VCaP (cell line): ENCODE data around the gene ANKRD22.

Experiments
- H3K27ac ChIP-seq: fragments of 450-650 bp; 2 replicates; pipeline ENCODE4 v1.5.1; 2017
- TF ChIP-seq, protein P1 (sequence below): fragments of 450-650 bp; conservative IDR thresholded peaks from 2 replicates; pipeline ENCODE4 v1.5.1; 2017; ENCODE audit warnings: mild to moderate bottlenecking, moderate library complexity

Gene ANKRD22

DNA sequence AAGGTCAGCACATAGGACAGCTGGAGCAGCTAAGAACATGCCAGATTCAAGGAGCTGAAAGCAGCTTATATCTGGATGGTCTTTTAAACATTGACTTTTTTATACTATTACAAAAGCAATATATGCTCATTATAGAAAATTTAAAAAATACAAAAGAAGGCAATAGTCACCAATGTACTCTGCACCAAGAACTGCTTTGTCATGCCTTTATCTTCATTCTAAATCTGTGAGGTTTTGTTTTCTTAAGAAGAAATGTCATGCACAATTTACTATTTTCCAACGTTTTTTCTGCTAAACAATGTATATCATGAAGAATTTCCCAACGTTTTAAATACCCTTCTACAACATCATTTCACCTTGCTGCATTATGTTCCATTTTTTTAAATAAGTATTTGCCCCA, 46.3 kb downstream of the ANKRD22 start:
- no peak overlapping the region for H3K27ac ChIP-seq
- TF ChIP-seq, protein P1, sequence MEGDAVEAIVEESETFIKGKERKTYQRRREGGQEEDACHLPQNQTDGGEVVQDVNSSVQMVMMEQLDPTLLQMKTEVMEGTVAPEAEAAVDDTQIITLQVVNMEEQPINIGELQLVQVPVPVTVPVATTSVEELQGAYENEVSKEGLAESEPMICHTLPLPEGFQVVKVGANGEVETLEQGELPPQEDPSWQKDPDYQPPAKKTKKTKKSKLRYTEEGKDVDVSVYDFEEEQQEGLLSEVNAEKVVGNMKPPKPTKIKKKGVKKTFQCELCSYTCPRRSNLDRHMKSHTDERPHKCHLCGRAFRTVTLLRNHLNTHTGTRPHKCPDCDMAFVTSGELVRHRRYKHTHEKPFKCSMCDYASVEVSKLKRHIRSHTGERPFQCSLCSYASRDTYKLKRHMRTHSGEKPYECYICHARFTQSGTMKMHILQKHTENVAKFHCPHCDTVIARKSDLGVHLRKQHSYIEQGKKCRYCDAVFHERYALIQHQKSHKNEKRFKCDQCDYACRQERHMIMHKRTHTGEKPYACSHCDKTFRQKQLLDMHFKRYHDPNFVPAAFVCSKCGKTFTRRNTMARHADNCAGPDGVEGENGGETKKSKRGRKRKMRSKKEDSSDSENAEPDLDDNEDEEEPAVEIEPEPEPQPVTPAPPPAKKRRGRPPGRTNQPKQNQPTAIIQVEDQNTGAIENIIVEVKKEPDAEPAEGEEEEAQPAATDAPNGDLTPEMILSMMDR: no peak

DNA sequence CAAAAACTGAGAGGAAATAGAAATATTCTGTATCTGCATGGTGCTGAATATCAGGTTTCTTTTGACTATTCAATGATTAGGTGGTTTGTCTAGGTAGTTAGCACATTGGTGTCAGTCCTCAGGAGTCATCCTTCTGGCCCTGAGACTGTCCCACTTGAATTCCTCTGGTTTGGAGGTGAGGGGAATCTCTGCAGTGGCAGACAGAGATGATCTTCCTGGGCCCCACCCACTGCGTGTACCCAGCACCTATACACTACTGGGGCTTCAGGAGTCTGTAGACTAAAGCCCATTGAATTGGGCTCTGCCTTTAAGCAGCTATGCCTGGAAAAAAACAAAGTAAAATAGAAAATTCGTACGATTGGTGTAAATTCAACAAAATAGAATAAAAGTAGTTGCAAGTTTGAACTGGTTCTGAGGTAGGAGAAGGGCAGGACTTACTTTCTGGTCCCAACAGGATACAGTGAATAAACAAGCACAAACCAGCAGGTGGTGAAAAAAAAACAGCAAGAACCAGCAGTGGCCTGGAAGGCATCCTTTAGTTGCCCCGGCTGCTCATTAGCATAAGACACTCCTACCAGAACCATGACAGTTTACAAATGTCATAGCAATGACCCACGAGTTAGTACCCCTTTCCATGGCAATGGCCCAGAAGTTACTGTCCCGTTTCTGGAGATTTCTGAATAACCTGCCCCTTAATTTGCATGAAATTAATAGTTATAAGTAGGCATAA, 47.4 kb downstream of the ANKRD22 start:
- no peak overlapping the region for H3K27ac ChIP-seq

DNA sequence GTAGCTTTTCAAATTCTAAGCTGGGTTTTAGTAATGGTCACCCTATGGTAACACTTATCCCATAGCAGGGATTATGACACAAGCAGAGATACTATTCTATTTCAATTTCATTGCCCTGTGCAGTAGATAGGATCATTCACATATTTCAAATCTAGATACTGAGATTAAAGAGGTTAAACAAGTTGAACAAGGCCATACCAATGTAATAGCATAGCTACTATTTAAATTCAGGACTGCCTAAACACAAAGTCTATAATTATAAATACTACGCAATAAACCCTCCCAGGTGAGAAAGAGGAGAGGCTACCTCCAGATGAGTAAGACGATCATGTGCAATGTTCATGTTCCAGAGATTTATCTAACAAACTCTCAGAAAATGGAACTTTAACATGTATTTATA, 48.0 kb downstream of the ANKRD22 start:
- H3K27ac ChIP-seq: no peak overlapping the region
- TF ChIP-seq, protein P1: no peak

More for the DNA sequence above, 47.4 kb downstream of the ANKRD22 start:
- TF ChIP-seq, protein P1: no peak

DNA sequence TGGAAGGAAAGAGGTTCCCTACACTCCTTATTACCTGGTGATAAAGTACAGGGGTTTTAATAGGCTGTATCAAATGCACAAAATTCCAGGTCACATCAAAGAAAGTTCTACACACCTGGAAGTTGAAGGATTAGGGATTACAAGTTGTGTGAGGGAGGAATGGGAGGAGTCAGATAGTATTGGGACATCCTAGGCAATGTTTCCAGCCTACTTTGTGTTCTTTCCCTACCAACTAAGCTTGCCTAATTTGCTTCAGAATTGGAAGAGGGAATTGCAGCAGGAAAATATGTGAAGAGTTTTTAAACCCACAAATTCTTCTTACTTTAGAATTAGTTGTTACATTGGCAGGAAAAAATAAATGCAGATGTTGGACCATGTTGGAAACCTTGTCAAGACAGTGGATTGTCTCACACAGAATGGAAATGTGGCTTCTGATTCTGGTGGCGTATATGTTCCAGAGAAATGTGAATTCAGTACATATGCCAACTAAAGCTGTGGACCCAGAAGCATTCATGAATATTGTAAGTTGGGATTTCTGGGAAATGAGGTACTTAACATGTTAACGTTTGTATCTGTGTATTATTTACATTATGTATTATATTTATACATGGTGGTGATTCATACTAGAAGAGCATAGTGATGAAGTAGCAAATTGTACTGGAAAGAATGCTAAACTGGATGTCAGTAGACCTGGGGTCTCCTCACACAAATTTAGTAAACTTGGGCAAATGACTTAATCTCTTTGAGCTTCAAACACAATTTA, 48.9 kb downstream of the ANKRD22 start, which contains the start of gene LIPM:
Gene LIPM (plus strand): TSS at position 208 of the 763 bp plus-strand sequence. CDS start 167 bp downstream, at position 375.
- no peak within 1 kb of the TSS for H3K27ac ChIP-seq
- TF ChIP-seq, protein P1: no peak

DNA sequence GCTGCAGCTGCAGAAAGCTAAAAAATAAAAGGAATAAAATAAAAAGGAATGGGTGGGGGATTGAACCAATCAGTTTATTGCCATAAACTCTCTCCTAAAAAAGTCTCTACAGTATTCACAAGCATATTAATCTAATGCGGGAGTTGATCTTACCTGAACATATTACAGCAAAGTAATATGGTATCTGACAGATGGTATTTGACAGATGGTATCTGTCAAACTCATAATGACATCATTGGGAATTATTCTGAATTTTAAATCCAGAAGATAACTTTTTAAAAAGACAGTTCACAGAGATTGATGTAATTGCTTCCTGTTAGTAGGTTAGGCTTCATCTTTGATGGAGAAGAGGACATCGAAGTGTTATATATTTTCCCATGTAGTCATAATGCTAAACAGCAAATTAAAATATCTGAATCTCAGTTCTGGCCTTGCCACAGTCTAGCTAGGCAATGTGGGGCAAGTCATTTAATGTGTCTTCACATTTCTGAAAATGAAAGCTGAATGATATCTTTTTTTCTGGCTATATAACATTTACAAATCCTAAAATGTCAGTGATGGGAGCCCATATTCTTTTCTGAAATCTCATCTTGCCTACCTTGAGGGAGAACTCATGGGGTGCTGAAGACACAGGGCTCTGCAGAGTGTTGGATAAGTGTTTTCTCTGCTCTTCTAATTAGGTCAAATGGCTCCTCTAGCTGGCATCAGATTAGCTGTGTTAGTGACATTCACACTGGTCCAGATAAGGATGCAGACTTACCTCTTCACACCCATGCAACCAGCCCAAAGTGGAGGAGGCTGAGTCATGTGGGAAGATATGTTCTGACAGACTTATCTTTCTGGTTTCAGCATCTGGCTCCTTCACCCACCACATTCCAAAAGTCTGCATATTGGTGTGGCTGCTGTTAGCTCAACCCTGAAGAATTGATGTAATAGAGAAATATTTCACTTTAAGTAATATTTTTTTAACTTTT, 51.2 kb downstream of the ANKRD22 start:
- TF ChIP-seq, protein P1: no peak
- H3K27ac ChIP-seq: no peak overlapping the region

DNA sequence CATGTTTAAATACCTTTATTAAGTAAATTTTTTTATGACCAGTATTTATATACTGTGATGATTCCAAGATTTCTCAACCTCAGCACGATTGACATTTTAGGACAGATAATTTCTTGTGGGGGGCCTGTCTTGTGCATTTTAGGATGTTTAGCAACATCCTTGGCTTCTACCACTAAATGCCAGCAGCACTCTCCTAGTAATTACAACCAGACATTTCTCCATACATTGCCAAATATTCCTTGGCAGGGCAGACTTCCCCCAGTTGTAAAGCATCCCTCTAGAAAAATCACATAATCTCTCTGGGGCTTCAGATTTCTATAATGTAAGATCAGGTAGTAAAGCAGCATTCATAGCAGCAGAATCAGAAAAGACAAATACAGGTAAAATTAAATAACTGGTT, 56.9 kb downstream of the ANKRD22 start:
- no peak overlapping the region for H3K27ac ChIP-seq
- TF ChIP-seq, protein P1: no peak
